Forelimb muscle (tissue), 1 donor: Measurements from ENCODE around the gene DPP3. TPM values are rescaled to one million over a fixed set of nuclear protein-coding genes. Genes with fewer than 3 reads are reported as not detected.

Experiments
- DNase-seq: peaks from one replicate; pipeline ENCODE4 v3.0.0-alpha.2; 2013; ENCODE audit warnings: low read depth
- polyA plus RNA-seq: library from polyadenylated mRNA; unstranded; fragments of 120-200 nt; gene quantifications from one replicate; pipeline ENCODE4 v1.2.1, GENCODE V29; 2013; ENCODE audit not compliant: insufficient read length

DPP3 gene
- polyA plus RNA-seq, 1 donor: 24.0 TPM

DNA sequence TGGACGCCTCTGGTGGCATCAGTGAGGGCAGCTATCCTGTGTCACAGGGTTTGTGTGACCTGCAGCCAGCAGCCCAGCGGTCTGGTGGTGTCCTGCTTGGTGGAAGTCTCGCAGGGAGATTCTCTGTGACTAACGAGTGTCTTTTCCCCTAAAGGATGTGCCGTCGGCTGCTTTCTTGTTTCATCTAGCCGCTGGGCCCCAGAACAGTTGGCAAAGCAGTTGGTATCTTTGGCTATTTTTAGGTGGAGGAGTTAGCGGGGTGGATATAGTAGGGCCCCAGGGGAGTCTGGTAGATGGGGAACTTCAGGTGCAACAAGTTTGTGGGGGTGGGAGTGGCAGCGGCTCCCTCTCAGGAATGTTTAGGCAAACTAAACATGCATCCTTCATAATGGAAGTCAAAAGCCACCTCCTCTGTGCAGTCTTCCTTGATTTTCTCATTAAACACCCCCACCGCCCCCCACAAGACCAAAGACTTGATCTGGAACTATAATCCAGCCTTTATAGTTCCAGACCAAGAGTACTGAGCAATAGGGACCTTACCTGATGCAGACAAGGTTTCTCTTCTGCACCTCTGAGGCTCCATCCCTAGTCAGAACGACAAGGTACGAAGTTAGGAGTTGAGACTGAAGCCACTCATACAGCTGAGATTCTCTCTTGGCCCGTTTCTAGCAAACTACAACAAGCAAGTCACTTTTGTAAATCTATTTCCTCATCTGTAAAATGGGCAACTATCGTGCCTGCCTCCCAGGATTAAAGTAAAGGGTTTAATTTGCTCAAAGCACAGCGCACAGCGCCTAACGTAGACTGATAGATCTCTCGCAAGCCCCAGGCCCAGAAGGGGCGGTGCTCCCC lies 14.6 kb upstream of the DPP3 start:
- no peak for DNase-seq

DNA sequence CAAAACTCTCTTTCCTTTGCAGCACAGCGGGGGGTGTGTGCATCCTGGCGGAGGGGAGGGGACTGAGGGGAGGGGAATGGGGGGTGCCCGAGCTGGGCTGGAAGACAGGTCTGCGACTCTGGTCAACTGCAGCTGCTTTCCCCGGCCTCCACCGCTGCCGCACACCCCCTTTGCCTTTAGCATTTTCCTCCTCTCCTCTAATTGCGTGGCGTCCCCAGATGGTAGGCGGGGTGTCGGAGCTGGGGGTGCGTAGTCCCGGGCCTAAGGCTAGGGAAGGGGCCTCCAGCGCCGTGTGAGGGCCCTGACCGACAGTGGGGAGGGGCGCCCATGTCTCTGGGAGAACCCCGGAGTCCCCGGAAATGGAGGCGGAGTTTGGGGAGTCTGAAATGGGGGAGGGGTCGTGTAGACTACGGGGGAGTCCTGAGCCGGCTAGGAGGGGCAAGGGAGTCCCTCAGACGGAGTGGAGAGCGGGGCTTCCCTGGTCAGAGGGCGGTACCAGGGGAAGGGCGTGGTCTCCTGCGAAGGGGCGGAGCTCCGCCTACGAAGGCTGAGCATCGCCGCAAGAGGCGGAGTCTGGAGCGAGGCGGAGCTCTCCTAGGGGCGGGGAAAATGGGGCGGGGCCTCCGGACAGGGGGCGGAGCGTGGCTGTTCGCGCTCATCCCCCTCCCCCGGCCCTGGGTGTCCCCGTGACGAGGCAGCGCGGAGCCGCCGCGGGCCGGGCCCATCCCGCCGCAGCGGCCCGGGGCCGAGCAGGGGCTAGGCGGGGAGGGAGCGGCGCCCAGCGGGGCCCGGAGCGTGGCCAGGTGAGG lies 13.8 kb upstream of the DPP3 start, which contains the start of gene PELI3:
TSS of gene PELI3 (plus strand) at position 681 of the 809 bp plus-strand sequence. CDS start 1,224 bp downstream, outside the sequence.
- peak; percentile 78 for DNase-seq

- DNase-seq: no peak
These were observed 13.1 kb upstream of the DPP3 start for GRCh38 chr11:66467034-66467659.

DNA sequence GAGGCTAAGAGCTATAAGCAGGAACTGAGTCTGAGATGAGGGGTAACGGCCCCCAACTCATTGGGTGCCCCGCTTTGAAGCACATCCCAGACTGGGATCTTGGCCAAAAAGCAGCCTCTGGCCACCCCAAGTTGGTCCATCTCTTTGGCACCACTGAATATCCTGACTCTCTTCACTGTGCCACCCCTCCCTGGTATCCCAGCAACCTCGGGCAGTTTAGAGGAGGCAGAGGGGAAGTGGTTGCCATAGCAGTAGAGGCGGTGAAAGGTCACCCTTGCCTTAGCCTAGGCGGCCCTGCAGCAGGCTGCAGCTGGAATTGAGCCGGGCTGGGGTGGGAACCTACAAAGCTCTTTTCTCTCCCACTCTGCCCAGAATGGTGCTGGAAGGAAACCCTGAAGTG lies 12.5 kb upstream of the DPP3 start:
- no peak for DNase-seq

DNA sequence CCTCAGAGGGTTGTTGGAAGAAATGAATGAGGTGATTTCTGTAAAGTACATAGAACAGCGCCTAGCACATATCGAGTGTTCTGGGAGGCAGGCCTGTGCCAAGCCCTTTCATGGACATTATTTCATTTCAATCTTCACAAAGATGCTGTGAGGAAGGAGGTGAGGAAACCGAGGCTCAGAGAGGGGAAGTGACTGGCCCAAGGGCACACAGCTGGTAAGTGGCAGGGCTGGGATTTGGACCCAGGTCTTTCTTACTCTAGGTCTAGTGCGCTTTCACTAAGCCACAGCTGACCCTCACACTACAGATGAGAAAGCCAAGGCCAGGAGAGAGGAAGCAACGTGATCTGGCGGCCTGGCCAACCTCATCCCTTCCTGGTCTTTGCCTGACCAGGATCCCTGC lies 11.5 kb upstream of the DPP3 start:
- DNase-seq: no peak

DNA sequence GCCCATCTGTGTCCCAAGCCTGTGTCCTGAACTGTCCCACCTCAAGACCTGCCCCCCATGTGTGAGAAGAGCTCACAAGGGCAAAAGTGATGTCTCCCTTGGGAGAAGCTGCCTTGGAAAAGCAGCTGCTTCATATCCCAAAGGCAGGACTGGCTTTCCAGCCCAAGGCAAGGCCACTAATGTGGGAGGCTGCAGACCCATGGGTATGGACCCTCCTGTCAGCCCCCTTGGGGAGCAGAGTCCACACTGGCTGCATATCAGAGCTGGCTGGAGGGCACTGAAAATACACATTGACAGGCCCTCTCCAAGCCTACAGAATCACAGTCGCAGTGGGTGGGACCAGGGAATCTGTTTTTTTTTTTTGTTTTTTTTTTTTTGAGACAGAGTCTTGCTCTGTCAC lies 10.8 kb upstream of the DPP3 start:
- DNase-seq: no peak

DNA sequence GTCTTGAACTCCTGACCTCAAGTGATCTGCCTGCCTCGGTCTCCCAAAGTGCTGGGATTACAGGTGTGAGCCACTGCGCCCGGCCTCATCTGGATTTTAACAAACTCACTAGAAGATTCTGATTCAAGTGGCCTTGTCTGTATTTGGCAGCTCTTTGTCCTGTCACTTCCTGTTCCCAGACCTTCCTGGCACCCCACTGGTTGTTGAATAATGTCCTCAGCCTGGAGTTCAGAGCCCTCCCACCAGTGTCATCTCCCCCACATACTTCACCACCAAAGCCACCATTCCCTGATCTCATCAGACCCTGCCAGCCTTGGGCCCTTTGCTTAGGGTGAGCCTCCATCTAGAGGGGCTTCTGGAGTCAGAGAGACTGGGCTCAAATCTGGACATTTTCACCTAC lies 10.2 kb upstream of the DPP3 start:
- no peak for DNase-seq

GRCh38 chr11:66471142-66471541 lies 9.1 kb upstream of the DPP3 start:
- no peak for DNase-seq

GRCh38 chr11:66472054-66472453 lies 8.2 kb upstream of the DPP3 start:
- no peak for DNase-seq

- DNase-seq: no peak
These were observed 7.1 kb upstream of the DPP3 start for GRCh38 chr11:66473167-66473566.

GRCh38 chr11:66473608-66474515 lies 6.4 kb upstream of the DPP3 start:
- DNase-seq: no peak

GRCh38 chr11:66475349-66476172 lies 4.7 kb upstream of the DPP3 start:
- no peak for DNase-seq

- no peak for DNase-seq
These were observed 3.9 kb upstream of the DPP3 start for GRCh38 chr11:66476173-66476840.

- no peak for DNase-seq
These were observed 3.4 kb upstream of the DPP3 start for GRCh38 chr11:66476841-66477251.

DNA sequence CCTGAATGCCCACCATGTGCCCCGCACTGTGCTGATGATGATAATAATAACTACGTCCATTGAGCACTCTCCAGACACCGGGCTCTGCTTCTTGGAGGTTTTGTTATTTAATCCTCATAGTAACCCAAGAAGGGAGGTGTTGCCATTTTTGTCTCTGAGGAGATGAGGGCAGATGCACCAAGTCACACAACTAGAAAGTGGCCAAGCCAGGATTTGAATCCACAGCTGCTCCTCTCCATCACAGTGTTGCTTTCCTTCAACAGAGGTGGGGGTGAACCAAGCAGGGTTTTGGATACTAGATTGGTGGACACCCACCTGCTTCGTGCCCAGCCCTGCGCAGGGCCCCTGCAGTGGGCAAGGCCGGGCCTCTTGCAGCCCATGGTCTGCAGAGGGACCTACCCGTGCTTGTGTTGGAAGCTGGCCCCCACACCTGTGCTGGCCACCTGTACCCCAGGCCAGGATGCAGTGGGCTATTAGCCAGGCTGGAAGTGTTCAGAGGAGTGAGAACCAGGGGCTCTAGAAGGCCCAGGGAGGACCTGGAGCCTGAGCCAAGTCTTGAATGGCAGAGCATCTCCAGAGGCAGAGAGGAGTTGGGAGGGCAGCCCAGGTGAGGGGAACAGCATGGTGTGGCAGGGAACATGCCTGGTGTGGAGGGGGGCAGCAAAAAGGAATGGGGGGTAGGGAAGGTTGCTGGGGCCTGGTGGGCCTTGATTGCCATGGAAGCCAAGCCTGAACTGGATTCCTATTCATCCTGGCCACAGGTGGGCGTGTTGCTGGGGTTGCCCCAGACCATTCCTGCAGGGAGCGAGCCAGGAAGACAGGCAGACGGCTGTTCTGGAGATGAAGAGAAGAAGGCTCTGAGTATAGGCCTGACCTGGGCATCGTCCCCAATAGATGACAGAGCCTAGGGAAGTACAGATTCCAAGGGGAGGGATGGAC lies 2.7 kb upstream of the DPP3 start:
- DNase-seq: no peak

GRCh38 chr11:66478729-66479393 lies 1.4 kb upstream of the DPP3 start:
- DNase-seq: no peak

GRCh38 chr11:66479394-66480116 lies 679 bp upstream of the DPP3 start:
- DNase-seq: no peak
